OCI-LY7 (cell line): ENCODE measurements around the gene DLGAP1.

ENCODE experiments used
- CTCF ChIP-seq: fragments of 200-600 bp; sonication (generic); conservative IDR thresholded peaks from 2 replicates; pipeline ENCODE4 v1.5.1; 2014; ENCODE audit warnings: mild to moderate bottlenecking, antibody characterized with exemption, low read length, moderate library complexity, mixed read lengths
- EZH2phosphoT487 ChIP-seq: fragments of 200-600 bp; sonication (generic); IDR thresholded peaks from 2 replicates; pipeline ENCODE4 v1.6.1; 2018; ENCODE audit warnings: low read depth, borderline replicate concordance, mild to moderate bottlenecking, mixed run types, antibody characterized with exemption, low read length, moderate library complexity, mixed read lengths

DNA sequence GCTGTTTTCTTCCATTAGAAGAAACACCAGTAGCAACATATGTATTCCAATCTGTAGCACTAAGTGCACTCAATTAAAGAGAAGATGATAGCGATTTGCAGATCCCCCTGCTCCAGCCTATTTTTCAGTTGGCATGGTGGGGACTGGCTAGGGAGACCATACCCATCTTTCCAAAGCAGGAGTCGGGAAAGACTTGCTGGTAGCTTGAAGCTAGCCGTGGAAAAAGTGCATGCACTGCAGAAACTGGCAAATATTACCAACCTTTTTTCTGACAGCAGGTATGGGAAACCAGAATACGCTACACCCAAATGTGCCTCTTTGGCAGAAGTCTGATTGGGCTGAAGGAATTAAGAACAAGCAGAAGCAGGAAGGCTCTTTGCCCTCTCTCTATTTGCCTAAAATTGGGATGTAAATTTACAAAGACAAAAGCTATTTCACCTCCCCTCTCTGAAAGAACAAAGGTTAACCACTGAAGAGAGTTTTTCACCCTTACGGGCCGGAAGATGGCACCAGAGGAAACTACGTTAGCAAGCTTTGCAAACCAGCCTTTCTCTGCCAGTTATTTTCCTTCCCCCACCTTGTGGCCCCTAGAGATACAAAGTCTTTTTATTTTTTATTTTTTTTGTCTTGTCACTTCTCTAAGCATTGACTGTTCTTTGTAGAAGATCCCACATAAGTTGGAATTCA, 273.1 kb downstream of the DLGAP1 start:
- TF ChIP-seq CTCF (no peak), EZH2phosphoT487 (no peak)
